ENCODE data around the gene TNNC1.
A peak's percentile ranks its signal among the peaks of the same experiment; 100 is the strongest.

The TNNC1 gene

DNA sequence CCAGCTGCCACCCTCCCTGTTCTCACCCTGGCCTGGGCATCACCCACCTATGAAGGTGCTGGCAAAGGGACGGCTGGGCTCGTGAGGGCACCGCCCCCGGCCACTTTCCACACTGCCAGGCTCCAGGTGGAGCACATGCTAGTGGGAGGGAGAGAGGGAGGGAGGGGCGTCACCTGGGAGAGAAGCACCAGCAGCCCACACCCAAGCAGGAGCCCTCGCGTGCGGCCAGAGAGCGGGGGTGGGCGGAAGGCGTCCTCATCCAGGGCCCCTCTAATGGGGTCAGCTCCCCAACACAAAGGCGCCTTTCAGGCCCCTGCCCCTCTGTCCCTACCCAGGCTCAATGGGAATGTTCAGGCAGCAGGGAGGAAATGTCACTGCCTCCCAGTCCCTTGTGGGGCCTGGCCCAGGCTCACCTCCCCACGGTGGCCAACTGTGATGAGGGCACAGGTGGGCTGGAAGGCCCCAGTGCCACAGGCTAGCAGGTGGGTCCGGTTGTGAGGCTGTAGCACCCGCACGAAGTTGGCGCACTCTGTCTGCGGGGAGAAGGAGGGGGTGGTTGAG, 12.0 kb downstream of the TNNC1 start:
- no peak for DNase-seq

DNA sequence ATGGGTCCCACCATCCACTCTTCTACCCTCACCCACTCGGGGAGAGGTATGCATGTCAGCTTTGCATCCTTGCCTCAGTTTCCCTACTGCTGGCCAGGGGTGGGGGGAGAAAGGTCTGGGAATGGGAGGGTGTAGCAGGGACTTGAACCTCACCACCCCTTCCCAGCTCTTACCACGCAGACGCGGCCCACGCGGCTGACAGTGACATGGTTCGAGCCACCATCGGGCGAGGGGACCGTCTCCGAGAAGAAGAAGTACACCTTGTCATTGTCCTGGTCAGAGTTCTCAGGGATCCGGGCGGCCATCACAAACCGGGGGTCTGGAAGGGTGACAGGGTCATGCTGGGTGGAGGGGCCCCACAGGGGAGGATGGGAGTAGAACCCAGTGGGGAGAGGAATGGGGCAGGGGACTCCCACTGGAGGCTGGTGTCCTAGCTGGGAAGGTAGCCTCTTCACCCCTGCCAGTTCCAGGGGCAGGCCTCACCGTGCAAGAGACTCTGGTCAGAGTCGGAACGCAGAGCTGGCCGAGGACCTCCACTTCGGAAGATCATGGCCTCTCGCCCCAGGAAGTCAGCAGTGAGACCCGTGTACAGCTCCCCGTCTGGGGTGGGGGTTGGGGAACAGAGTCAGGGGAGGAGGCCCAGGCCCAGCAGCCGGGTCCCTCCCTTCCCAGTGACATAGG, 12.6 kb downstream of the TNNC1 start:
- DNase-seq, result no peak

DNA sequence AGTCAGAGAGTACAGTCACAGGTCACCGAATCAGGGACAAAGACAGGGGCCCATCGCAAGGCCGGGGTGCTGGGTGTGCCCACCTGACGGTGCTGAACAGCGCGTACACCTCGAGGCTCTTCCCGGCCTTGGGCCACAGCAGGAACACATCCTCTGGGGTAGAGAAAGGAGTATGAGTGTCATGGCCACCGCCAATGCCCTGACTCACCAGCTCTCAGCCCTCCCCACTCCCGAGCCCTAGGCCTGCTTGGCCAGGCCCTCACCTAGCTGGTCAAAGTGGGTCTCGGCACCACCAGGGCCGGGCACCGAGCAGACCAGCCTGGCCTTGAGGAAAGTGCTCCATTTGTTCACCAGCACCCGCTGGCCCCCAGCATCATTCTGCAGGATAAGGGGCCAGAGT, 13.2 kb downstream of the TNNC1 start:
- DNase-seq, result no peak

DNA sequence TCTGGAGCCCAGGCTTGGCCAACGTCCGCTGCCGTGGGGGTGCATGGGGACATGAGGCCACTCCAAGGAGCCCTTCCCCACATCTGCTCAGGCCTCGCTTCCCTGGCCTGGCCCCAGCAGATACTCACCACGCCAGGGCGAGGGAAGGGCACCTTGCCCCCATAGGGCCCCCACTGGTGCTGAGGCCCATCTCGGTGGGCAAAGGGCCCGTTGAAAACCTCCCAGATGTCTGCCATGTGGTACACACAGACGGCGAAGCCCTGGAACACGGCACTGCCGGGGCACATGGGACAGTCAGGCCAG, 13.6 kb downstream of the TNNC1 start:
- DNase-seq, result no peak

DNA sequence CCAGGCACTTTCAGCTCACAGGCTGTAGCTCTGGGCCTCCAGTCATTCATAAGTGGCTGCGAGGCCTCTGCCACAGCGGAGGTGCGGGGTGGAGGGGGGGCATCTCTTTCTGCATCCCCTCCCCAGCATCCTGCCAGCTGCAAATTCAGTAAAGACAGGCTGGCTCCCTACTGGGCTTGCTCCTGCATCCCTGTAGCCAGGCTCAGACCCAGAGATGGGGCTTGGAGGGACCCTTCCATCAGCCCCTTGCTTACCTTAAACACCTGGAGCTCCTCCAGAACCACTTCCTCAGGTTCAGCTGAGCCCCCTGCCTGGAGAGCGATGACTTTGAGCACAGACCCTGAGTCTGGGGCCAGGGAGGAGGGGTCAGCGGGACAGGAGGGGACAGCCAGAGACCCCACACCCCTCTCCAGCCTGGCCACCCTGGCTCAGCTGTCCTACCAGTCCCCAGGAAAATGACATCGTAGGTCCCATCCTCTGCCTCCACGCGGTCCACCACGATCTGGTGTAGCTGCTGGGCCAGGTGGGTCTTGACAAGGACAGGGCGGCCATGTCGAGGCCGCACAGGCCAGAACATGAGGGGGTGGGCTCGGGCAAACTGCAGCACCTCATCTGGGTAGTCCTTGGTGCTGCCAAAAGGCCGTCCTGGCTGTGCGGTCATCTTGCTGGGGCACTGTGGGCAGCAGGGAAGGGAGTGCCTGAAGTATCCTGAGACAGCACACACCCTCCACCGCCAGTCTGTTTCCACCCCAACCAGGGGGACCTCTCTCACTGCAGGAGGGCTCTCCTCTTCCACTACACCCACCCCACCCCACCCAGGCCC, 14.2 kb downstream of the TNNC1 start:
- no peak for DNase-seq

DNA sequence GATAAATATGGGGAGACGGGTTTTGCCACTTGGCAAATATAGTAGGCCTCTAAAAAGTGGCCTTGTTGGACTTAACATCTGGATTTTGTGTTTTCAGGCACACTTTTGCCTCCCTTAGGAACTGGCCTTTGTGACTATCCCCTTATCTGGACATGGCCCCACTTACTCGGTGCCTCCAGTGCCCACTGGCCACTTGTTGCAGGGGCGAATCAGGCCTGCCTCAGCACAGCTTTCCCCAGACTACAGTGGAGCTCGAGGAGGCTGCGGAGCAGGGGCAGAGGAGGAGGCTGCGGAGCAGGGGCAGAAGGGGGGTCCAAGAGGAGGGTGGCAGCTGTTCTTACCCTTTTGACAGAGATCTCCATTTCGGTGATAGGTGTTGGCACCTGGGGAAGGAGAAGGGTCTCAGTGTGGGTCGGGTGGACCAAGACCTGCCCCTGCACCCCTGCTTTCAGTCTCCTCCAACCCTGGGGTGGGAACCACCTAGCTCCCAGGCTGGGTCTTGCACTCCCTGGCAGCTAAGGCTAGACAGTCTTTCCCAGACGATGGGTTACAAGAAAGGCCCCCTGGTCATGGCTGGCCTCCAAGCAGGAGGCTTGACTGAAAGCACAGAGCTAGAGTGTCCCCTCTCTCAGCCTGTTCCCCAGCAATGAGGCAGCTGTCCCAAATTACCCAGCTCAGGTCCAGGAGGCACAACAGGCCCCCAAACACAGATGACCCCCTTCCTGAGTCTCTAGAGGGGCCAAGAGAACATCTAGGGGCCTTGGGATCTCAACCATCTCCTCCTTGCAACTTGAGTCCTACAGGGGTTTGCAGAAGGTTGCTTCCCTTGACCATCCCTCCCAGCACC, 15.0 kb downstream of the TNNC1 start:
- no peak for DNase-seq

DNA sequence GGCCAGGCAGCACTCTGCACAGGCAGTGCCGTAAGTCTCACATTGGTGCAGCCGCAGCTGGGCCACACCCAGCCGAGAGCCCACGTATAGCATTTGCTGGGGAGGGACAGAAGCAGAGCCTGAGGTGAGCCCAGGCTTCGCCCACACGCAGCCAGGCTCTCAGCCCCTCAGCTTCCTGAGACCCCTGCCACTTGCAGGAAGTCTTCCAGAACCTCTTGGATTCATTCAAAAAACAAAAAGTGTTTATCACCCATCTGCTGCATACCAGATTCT, 15.8 kb downstream of the TNNC1 start:
- no peak for DNase-seq

DNA sequence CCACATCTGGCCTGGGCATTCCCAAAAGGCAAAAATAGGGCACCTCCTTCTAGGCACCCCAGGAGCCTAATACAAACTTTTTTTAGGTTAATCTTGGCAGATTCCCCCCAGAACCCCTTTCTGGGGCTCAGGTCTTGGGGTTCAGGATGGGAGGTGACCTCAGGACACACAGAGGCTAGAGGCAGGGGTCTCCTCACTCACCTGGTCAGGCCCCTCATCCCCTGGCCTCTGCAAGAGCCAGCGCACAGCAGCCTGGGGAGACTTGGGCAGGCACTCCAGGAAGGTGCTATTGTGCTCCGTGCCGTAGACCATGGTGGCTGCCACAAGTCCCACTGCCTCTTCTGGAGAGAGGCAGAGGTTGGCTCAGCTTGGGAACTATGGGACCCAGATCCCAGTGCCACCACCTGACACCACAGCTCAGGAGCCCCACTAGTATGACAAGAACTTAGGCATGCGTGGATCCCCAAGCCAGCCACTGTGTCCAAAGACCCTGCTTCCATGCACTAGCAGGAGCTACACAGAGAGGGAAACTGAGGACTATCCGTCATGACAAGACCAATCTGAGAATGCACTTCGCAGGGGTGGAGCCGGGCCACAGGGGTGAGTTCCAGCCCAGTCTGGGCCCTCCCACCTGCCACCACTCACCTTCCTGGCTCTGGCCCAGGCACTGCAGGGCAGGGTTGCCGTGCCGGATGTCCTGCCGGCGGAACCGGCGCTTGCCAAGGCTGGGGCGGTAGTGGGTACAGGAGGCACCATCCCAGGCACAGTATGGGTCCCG, 16.3 kb downstream of the TNNC1 start:
- DNase-seq, result no peak

DNA sequence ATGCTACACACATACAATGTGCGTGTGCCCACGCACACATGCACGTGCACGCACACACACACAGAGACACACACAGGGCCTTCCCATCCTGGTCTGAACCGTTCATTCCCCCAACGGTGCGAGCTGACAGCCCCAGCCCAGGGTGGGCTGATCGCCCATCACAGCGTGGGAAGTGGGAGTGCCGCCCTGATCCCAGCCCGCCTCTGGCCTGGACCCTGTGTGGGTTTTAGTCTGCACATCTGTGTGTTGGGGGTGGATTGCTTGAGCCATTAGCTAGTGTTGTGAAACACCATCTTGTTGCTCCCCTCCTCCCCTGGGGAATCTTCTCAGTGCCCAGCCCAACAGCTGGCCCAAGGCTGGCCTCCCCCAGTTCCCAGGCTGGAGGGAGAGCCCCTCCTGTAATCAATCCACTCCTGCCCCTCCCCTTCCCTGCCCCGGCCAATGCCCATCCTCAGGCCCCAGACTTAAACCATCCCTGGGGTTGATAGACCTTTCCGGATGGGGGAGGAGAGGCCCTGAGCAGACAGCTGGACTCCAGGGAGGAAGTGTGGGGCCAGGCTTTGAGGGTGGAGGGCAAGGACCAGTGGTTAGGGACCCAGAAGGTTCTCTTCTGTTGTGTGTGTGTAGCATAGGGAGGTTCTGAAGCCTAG, 17.2 kb downstream of the TNNC1 start:
- no peak for DNase-seq

DNA sequence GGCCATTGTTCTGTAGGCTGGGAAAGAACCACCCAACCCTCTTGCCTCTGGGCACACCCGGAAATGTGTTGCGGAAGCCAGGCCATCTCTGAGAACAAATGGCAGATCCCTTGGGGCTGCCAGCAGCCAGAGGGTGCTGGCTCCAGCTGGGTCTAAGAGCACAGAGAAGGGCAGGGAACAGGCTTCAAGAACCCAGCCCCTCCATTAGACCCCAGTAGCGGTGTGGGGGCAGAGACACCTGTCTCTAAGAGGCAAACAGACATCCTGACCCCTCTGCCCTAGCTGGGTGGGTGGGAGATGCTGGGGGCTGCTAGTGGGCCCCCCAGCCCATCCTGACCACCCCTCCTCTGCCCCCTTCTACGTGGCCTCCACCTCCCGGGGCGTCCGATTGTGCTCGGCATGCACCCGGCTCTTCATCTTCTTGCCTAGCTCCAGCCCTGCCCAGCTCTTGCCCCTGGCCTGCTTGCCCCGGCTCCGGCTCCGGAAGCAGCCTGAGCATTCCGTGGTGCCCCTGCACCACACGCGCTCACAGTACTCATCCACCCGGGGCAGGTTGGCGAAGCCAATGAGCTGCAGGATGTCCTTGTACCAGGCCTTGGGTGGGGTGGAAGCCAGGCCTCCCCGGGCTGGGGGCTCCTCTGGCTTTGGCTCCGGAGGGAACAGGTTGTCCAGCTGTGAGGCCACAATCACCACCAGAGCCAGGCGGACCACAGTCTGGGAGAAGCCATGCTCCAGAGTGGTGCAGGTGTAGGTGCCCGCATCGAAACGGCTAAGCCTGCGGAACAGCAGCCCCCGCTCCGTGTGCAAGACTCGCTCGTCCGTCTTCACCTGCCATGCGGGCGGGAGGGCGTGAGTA, 18.4 kb downstream of the TNNC1 start:
- DNase-seq, result no peak

DNA sequence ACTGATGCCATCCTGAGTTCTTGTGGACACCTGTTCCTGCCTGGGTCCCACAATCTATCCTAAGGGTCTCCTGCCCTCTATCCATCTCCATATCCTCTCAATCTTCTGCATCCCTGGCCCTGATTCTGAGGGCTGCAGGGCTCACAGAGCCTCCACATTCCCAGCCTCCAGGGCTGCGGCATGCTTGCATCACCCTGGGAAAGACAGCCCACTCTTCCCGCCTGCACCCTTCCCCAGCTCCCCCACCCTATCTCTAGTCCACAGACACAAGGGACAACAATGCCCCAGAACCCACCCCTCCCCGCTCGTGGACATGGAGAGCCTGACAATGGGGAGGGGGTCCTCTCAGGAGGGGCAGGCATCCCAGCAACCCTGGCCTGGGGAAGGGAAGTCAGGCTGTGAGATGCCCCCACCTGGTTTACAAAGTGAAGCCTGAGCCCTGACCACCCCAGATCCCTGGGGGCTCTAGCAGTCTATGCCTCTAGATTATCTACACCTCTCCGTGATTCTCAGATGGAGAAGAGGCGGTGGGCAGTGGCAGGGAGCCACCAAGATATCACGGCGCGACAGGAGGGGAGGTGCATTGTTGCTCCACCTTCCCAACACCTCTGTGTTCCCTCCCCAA, 19.2 kb downstream of the TNNC1 start:
- no peak for DNase-seq

DNA sequence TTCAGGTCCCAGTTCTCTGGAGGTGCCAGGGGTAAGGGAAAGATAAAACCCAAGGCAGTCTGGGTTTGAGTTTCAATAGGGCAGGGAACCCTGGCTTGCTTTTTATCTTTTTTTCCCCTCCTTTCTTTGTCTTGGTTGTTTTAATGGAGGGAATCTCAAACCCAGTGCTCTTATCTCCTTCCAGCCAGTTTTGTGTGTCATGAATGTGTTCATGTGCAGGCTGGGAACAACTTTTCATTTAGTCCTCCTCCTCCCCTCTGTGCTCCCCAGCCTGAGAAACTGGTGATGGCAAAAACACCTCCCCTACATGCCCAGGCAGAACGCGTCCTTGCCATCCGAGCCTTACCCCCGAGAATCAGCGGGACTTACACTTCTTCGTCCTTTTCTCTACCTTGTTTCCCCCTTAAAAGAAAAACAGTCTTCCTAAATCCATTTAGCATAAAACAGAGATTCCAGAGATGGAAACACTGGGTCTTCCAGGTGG, 19.8 kb downstream of the TNNC1 start:
- peak; percentile 73 for DNase-seq

DNA sequence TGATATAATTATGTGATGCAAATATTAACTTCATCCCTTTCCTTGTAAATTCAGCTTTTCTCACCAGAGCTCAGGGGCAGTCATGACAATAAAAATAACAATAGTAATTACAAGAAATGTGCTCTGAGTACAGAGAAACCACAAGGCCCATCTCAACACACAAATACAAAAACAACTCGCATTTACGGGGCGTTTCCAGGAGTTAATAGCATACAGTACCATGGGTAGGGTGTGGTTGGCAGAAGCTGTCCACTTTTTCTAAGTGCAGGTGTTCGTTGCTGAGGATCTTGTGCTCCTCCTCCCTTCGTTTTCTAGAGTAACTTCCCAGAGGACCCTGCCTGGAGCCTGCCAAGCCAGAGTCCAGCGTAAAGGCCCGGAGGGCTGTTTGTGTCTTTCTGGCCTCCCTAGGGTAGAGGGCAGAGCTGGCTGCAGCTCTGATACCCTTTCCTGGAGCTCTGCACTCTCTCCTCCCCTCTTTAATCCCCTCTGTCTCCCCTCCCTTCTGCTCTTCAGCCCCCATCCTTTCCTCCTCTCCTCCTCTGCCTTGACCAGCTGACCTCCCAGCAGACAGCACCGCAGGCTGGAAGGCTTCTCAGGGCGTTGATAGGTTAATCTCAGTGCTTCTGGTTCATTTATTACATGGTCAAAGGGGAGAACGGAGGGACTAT, 20.4 kb downstream of the TNNC1 start:
- DNase-seq, result no peak

DNA sequence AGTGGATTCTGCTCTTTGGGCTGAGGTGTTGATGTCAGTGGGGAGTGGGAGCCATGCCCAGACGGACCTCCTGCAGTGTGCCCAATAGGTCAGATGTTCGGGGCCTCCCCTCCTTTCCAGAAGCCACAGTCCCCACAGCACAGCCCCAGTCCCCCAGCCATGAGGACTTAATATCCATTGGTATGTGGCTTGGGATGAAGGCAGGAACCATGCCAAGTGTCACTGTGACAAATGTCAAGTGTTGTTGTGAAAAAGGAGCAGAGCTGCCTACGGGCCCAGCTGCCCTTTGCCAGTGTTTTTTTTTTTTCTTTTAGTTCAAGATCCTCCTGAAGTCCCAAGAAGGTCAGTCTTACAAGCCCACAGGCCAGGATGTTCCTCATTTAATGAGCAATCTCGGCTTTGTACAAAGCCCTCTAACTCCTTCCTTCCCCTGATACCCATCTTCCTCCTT, 21.1 kb downstream of the TNNC1 start:
- no peak for DNase-seq

DNA sequence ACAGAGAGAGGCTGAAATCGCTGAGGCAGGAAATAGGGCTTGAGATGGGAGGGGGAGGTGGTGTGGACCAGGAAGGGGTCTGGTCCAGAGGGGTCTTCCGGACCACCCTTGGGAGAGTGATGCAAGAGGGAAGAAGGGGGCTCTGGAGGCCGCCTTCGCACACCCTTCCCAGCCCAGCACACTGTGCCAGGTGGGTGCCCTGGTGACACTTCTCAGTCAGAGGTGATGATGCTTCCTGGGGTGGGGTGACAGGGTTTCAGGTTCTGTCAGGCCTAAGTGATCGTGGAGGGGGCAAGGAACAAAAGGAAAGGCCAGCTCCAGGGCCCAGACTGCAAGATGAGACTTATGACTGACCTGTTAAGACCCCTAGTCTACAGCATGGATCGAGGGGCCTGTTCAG, 21.6 kb downstream of the TNNC1 start:
- no peak for DNase-seq

DNA sequence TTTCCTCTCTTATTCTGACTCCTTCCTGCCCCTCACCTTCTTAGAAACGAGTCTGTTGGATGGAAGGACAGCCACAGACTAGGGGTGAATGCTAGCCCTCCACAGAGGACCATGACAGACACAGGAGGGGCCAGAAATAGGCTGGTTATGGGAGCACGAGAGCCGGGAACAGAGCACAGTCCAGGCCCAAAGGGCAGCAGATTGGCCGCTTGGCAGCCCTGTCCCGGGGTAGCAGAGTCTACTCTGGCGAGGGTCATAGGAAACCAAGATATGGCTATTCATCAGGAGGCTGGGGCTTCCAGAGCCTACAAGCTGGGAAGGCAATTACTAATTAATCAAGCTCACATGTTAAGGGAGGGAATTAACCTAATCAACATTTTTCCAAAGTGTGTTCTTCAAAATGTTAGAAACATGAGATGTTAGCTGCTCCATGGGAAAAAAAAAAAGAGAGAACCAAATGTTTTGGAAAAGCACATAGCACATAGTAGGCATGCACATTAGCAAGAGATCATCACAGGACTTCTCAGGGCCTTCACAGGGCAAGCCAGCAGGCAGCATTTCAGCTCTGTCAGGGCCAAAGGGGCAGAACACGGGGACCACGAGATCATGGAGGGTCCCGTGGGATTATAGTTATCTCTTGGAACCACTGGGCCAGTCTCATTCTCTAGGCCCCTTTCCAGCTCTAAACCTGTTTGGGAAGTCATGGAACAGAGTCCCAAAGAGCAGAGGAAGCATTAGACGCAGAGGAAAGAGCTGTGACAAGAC, 22.2 kb downstream of the TNNC1 start:
- no peak for DNase-seq

DNA sequence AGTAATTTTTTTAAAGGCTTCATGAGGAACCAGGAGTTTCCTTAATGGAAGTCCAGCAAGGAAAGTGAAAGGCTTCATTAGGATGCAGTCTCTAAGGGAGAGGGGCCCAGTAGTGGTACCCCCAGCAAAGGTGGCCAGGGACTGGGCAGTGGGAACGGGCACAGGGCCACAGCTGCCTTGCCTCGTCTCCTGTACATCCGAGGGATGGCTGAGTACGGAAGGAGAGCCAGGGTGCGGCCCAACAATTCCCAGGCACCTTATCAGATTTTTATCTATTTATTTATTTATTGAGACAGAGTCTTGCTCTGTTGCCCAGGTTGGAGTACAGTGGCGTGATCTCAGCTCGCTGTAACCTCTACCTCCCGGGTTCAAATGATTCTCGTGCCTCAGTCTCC, 23.4 kb downstream of the TNNC1 start:
- DNase-seq, result no peak

DNA sequence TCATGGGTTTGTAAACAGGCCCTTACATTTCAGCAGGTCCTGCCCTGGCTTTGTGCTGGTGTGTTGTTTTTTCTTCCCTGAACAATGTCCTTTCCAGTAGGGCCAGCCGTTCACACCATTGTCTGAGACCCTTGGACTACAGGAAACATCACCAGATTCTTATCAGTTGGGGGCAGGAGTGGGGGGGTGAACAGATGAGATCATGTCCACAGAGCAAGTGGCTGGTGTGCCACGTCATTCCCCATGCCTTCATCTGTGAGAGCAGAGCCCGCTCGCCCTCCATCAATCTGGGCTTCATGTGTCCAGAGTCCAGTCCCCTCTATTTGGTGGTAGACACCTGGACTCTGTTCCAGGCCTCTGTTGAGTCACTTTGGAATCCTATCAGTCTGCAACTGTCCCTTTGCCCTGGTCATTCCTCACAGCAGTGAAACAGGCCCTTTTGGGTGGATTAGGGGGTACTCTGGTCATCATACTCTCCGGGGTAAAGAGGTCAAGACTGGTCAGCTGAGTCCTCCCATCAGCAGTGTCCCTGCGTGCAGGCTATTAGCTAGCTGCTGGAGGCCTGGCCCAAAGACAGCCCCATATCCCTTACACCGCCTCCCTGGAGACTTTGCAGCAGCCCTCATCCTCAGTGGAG, 23.9 kb downstream of the TNNC1 start:
- DNase-seq, result no peak

DNA sequence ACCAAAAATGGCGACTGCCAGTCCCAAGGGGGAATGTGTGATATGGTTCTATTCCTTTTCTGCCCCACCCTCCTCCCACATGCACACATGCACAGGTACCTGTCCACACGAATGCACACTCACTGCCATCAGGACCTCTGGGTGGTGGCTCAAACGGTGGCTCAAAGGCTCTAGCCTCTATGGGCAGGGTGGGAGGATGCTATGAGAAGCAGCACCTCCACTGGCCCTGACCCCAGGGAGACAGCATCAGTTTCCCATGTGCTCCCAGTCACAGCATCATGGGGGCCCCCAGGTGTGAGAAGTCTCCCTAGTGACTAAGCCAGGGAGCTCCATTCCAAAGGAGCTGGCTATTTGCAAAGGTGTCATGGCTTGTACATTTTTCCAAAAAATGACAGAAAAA, 24.8 kb downstream of the TNNC1 start:
- no peak for DNase-seq

Measured in hematopoietic multipotent progenitor cell treated with erythropoietin and hydrocortisone succinate and interleukin-3 and kit ligand, for 8 days (in vitro differentiated cells).